ENCODE measurements around the gene MYEOV.

Gene MYEOV

GRCh38 chr11:69301455-69302401 lies 7.8 kb downstream of the MYEOV start:
- peak overlapping the region; percentile 86 for H3K27ac ChIP-seq
- ChIA-PET POLR2A (ENCODE audit: low non-redundant PET) (no interaction called here), CTCF (no interaction called here)
- TF ChIP-seq, protein P1, sequence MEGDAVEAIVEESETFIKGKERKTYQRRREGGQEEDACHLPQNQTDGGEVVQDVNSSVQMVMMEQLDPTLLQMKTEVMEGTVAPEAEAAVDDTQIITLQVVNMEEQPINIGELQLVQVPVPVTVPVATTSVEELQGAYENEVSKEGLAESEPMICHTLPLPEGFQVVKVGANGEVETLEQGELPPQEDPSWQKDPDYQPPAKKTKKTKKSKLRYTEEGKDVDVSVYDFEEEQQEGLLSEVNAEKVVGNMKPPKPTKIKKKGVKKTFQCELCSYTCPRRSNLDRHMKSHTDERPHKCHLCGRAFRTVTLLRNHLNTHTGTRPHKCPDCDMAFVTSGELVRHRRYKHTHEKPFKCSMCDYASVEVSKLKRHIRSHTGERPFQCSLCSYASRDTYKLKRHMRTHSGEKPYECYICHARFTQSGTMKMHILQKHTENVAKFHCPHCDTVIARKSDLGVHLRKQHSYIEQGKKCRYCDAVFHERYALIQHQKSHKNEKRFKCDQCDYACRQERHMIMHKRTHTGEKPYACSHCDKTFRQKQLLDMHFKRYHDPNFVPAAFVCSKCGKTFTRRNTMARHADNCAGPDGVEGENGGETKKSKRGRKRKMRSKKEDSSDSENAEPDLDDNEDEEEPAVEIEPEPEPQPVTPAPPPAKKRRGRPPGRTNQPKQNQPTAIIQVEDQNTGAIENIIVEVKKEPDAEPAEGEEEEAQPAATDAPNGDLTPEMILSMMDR (conservative IDR thresholded peaks at IDR 0.05; ENCODE audit: low read depth) = no peak
- DNase-seq (ENCODE audit: low spot score) = peak; percentile 89

GRCh38 chr11:69302447-69303020 lies 8.6 kb downstream of the MYEOV start:
- CTCF ChIA-PET = no interaction called here
- H3K27ac ChIP-seq = peak overlapping the region; percentile 86

DNA sequence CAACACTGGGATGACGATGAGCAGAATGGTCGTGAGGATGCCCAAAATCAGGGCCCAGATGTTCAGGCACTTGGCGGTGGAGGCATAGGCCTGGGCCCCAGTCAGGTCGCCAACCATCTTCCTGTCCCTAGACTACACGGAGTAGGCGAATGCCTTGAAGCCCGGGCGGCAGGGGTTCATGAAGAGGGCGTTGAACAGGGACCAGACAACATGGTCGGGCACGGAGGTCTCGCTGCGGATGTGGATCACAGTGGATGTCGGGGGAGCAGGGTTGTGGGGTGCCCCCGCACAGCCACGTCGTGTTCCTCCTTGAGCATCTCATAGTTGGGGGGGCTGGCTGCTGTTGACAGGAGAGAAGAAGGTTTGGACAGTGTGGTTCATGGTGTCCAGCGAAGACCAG lies 9.5 kb downstream of the MYEOV start:
- DNase-seq (ENCODE audit: low spot score) = no peak
- ChIA-PET CTCF (no interaction called here), POLR2A (ENCODE audit: low non-redundant PET) (no interaction called here)
- TF ChIP-seq, protein P1 (conservative IDR thresholded peaks at IDR 0.05; ENCODE audit: low read depth) = no peak
- no peak overlapping the region for H3K27ac ChIP-seq

More at GRCh38 chr11:69302447-69303020, 8.6 kb downstream of the MYEOV start:
- TF ChIP-seq, protein P1 (conservative IDR thresholded peaks at IDR 0.05; ENCODE audit: low read depth) = no peak
- POLR2A ChIA-PET (ENCODE audit: low non-redundant PET) = no interaction called here
- no peak for DNase-seq (ENCODE audit: low spot score)

- no peak overlapping the region for H3K27ac ChIP-seq
- no peak for DNase-seq (ENCODE audit: low spot score)
- TF ChIP-seq, protein P1 (conservative IDR thresholded peaks at IDR 0.05; ENCODE audit: low read depth) = no peak
- ChIA-PET POLR2A (ENCODE audit: low non-redundant PET) (no interaction called here), CTCF (interaction anchor here (0.6 kb wide), 1 partner anchor 12 kb away, joined by 4 read pairs; no protein-coding TSS in a partner anchor)
Measured at GRCh38 chr11:69304258-69304657, 10.3 kb downstream of the MYEOV start.

- ChIA-PET CTCF (no interaction called here), POLR2A (ENCODE audit: low non-redundant PET) (no interaction called here)
- H3K27ac ChIP-seq = no peak overlapping the region
- TF ChIP-seq, protein P1 (conservative IDR thresholded peaks at IDR 0.05; ENCODE audit: low read depth) = no peak
- DNase-seq (ENCODE audit: low spot score) = no peak
Measured at GRCh38 chr11:69304686-69305085, 10.7 kb downstream of the MYEOV start.

DNA sequence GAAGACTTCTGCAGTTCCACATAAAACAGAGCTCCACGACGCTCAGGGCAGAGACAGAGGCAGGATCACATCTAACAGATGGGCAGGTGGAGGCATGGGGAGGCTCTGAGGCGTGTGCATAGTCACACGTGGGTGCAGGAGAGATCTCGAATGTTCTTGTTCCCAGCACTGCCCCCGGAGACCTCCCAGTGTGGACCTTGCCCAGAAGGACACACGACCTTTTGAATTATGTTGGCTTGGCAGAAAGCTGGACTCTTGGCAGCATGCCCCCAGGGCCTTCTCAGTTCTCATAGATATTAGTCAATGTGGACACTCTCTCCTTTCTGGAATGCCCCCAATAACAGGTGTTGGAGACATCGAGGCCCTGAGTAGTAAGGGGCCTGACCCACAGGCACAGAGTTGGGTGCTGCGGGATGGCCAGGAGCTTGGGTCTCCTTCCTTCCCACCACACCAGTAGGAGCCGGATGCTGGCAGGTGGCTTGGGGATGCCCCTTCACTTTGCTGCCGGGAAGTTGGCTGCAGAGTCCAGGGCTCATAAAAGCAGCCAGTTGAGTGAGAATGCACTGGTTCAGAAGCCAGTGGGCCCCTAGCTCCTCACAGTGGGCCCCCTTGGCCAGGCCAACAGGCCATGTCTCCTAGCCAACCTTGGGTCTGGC lies 12.1 kb downstream of the MYEOV start:
- CTCF ChIA-PET = interaction anchor here (0.7 kb wide), 1 partner anchor 30 kb away, joined by 3 read pairs; no protein-coding TSS in a partner anchor
- POLR2A ChIA-PET (ENCODE audit: low non-redundant PET) = no interaction called here

More for the DNA sequence above, 12.1 kb downstream of the MYEOV start:
- H3K27ac ChIP-seq = no peak overlapping the region
- TF ChIP-seq, protein P1 (conservative IDR thresholded peaks at IDR 0.05; ENCODE audit: low read depth) = no peak
- DNase-seq (ENCODE audit: low spot score) = no peak

Data from RWPE1 (cell line).